HG02759 (cell line): Measurements from ENCODE around the gene DNAJC6.
"Not testable (repeated sequence)": the region's sequence is repeated elsewhere in the genome, so short reads cannot be mapped to it uniquely, and the experiment has no call there.

Source experiments
- ATAC-seq: cut with Tn5 transposase; IDR thresholded peaks from one replicate; pipeline ENCODE4 v1.9.1; 2021; ENCODE audit warnings: mild to moderate bottlenecking, moderate library complexity; ENCODE audit not compliant: unreplicated experiment

Gene DNAJC6

DNA sequence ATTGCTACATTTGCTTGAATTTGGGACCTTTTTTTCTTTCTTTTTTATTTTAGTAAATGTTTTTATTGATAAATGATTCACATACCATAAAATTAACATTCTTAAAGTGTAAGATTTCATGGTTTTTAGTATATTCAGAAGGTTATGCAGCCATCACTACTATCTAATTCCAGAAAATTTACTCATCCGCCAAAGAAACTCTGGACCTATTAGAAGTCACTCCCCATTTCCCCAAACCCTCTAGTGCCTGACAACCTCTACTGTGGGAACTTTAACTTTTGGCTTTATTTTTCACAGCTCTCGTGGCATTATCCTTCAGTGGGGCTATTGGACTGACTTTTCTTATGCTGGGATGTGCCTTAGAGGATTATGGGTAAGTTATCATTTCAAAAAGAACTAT is 115.7 kb downstream of the DNAJC6 start:
- no peak for ATAC-seq

DNA sequence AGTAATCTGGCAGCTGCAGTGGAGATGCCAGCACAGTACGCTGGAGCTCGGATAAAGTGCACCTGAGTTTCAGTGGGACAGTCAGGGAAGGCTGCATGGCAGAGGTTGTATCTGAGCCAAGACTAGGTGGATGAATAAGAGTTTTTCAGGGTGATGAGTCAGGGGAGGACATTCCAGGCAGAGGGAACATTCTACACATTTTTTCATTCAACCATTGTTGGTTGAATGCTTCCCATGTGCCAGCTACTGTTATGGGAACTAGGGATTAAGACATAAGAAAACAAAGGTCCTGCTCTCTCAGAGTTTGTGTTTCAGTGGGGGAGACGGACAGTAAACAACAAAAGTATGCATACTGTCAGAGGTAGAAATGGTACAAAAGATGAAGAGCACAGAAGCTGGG is 116.4 kb downstream of the DNAJC6 start:
- no peak for ATAC-seq

DNA sequence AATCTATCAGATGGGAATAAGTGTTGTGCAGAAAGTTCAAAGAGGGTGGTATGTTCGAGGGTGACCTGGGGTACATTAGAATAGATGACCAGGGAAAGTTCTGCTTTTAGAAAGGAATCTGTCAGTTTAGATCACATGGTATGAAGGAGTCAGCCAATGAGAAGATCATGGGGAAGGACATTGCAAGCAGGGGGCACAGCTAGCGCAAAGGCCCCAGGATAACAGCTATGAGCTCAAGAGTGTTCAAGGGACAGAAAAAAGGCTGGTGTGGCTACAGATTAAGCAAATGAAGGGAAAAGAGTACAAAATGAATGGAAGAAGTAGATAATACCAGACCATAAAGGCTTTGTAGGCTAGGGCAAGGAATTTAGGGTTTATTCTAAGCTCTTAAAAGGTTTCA is 119.7 kb downstream of the DNAJC6 start:
- ATAC-seq, result no peak

DNA sequence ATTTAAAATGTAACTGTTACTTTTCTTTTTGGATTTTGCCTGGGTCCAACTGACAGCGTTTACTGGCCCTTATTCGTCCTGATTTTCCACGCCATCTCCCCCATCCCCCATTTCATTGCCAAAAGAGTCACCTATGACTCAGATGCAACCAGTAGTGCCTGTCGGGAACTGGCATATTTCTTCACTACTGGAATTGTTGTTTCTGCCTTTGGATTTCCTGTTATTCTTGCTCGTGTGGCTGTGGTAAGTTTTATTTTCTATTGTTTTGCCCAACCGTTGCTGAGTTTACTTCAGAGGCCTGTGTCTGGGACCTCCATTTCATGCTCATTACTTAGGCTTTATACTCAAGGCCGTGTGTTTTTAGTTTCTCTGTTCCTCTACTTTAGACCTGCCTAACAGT is 120.5 kb downstream of the DNAJC6 start:
- no peak for ATAC-seq

DNA sequence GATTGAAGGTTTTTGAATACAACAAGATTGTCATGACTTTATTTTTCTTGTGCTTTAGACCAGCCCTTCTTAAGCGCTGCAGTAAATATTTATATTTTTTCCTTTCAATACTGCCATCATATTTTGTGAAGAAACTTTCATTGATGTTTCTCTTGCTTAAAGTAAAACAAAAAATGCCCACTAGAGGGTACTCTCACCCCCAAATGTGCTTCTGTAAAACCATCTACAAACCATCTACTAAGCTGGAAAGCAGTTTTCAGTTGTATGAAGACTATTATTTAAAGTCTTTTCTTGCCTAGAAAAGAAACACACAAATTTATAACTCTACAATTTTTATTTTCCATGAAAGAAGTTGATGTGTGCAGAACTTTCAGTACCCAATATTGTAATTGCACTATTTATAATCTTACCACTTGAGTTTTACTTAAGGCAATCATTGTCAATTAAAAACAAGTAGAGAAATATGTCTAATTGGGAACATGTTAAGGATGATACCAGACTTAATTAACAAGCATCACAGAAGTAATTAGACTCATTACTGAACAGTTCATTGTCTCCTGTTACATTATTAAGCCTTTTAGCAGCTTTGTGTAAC is 121.9 kb downstream of the DNAJC6 start:
- ATAC-seq, result peak; percentile 63

DNA sequence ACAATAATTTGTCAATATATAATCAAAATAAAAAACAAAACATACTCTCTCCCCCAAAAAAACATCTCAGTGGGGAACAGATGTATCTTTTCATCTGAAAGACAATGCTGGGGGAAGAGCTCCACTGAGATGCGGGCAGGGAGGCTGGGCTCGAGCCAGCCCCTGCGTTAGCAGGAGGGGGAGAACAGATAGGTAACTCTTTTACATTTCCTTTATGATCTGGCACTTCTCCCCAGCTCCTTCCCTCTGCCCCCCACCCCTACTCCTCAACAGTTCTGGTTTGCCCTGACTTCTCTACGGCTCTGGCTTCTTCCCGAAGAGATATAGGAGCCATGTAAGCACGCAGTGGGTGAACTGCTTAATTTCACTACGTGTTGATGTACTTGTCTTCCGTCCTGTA is 123.6 kb downstream of the DNAJC6 start:
- ATAC-seq, result no peak

DNA sequence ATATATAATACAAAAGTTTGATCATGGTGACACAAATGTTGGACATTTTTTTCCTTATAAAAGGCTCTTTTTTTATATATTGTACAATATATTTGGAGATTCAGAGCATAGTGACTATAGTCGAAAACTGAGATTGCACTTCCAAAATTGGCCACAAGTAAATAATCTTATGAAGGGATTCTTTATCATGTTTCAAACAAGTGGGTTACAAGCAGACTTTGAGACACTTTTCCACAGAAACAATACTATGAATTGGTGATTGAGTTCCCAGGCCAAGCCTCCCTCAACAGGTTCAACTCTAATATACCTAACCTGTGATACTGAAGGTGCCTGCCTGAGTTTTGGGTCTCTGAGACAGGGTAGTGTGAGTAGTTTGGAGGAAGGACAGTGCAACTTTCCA is 124.9 kb downstream of the DNAJC6 start:
- no peak for ATAC-seq

DNA sequence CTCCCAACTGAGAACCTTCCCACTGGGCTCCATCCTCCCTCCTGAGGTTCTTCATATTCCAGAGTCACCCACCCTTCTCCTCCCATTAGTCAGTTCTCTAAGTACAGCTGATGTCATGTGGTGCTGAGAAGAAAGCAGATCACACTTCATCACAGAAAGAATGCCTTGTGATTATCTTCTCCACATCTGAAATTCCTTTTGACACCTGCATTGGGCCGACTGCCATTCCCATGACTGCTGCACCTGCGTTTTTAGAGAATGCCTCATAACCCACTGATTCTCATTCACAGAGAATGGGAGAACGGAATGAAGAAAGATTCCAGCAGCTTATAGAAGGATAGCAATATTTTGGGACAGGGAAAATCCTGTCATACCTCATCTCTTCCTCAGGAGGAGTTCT is 125.4 kb downstream of the DNAJC6 start:
- ATAC-seq, result no peak

DNA sequence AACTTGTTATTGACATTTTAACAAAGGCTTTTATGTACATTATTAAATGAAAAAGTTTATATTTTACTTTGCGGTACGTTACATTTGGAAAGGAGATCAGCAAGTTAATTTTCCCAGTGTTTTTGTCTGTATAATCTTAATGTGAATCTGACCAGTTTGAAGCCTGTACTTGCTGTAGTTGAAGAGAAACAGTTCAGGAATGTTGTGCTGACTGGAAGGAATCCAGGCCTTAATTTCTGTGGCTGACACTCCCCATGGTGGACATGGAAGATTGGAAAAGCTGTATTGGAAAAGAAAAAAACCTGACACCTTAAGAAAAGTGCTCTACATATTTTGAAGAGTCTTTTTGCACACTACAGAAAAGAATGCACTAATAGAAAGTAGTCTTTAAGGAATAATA is 126.6 kb downstream of the DNAJC6 start:
- ATAC-seq, result no peak

DNA sequence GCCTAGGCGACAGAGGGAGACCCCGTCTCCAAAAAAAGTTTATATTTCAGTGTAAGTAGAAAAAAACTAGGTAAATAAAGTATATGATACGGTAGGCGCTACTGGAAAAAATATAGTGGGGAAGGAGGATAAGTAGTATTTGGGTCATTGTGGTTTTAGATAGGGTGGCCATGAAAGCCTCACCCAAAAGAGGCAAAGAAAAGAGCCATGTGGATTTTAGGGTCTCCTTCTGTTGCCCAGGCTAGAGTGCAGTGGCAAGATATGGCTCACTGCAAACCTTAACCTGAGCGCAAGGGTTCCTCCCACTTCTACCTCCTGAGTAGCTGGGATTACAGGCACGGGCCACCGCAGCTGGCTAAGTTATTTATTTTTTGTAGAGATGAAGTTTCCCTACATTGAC is 128.3 kb downstream of the DNAJC6 start:
- no peak for ATAC-seq

DNA sequence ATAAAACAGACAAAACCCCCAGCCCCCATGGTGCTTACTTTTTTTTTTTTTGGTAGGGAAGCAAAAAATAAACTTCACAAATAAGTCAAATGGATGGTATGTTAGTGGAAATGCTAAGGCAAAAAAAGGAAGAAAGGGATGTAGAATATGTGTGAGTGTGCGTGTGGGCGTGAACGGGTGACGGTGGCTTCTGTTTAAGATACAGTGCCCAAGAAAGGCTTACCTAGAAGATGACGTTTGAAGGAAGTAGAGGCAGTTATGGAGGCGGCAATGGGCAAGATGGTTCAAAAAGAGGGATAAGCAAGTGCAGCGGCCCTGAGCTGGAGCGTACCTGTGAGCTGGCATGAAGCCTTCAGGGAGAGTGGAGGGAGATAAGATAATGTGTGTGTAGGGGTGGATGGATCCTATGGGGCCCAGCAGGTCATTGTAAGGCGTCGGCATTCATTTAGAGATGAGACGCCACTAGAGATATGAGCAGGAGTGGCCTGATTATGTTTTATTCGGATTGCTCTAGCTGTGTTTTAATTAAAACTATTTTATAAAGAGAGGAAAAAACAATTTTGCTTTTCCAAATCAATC is 131.1 kb downstream of the DNAJC6 start:
- no peak for ATAC-seq

DNA sequence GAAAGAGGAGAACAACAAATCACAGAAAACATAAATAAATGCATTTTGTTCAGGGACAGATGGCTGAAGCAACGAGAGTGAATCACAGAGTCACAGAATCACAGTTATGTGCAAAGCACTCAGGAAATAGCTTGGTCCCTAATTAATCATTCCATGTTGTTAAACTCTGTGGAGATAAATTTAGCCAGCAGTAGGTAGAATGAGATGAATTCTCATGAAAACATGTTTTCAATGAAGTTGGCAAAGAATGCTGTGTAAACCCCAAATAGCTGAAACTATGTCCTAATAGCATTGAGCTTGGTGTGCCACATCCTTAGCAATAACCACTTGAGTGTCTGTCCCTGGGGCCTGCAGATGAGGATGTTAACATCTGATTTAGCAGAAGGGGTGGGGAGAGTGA is 131.6 kb downstream of the DNAJC6 start:
- no peak for ATAC-seq

DNA sequence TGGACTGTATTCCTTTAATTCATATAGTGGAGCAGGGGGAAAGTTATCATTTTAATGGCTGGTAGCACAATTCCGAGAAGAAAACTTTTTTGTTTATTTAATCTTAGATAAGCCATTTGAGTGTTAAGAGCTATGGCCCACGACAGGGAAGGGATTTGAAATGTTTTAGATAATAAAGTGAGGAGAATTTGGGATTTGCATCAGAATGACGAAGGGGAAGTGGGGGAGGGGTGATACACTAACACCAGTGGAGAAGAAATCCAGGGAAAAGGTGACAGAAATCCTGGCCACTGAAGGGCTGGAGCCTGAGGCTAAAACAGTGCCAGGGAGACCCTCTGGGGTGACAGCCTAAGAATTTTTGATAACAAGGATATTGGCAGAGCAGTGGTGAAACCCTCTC is 132.1 kb downstream of the DNAJC6 start:
- no peak for ATAC-seq

DNA sequence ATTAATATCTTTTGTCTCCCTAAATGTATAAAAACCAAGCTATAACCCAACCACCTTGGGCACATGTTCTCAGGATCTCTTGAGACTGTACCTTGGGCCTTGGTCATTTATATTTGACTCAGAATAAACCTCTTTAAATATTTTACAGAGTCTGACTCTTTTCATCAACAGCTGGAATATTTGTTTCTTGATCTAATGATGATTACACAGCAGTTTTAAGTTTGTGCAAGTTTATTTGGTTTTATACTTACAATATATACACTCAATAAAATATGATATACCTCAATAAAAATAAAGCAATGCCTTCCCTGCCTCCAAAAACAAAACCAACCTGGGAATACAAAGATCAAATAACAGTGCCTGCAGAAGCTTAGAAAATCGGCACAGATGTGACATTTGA is 133.1 kb downstream of the DNAJC6 start:
- no peak for ATAC-seq

DNA sequence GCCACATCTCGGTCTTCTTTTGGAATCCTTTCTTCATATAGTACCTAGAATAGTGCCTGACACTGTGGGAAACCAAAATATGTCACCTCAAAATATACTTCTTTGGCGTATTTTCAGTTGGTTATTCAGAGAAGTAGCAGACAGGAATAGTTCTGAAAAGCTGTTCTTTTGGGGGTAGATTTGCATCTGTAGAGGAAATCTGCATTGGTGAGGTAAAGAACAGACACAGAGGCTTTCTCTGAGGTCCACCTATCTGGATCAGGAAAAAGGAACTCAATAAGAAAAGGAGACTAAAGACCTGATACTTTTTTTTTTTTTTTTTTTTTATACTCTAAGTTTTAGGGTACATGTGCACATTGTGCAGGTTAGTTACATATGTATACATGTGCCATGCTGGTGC is 134.3 kb downstream of the DNAJC6 start:
- no peak for ATAC-seq

DNA sequence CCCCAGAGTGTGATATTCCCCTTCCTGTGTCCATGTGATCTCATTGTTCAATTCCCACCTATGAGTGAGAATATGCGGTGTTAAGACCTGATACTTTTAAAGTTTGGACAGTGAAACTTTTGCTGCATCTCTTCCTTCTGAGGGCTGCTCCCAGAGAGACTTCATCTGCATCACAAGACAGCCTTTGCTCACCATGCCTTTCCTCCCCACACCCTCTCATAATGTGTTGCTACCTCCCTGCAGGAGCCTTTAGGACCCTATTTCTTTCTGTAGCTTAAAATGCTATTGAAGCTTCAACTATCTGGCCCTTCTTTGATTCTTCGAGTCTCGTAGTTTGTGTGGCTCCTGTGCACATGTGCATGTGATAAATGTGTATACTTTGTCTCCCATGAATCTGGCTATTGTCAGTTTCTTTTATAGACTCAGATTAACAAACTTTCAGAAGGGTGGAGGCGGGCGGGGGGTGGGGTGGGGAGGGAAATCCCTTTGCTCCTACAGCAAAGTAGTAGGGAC is 134.8 kb downstream of the DNAJC6 start:
- no peak for ATAC-seq

DNA sequence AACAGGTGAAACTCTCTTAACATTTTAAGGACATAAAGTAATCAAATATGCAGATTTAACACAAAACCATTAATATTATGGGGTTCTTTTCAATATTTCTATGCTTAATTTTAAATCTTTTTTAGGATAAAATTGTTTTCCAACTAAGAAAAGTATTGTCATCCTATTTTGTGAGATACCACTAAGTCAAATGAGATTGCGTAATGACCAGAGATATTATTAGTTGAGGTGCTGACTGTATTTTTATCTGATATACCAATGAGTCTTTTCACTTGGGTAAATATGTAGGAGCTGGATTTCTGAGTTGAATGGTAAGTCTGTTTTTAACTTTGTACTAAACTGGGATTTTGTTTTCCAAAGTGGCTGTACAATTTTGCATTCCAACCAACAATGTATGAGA is 136.5 kb downstream of the DNAJC6 start:
- no peak for ATAC-seq

DNA sequence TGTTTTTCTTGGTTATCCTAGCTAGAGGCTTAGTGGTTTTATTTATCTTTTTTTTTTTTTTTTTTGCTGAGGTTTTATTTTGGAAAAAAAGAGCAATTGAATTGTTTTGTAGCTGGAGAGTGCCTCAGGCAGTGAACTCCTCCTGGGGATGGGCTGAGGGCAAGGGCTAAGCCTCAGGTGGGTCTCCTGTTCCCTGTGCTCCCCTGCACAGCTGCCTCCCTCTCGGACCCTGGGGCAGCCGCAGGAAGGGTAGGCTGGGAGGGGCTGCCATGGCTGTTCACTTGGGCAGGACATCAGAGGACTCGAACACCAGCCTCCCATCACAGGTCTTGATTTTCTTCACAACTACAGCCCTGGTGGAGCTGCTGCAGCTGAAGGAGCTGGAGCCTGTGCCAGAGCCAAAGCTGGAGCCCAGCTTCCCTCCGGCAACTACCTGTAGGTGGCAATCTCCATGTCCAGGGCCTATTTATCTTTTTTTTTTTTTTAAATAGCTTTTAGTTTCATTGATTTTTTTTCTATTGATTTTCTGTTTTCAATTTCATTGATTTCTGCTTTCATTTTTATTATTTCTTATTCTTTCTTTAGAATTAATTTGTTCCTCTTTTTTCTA is 140.0 kb downstream of the DNAJC6 start:
- no peak for ATAC-seq

DNA sequence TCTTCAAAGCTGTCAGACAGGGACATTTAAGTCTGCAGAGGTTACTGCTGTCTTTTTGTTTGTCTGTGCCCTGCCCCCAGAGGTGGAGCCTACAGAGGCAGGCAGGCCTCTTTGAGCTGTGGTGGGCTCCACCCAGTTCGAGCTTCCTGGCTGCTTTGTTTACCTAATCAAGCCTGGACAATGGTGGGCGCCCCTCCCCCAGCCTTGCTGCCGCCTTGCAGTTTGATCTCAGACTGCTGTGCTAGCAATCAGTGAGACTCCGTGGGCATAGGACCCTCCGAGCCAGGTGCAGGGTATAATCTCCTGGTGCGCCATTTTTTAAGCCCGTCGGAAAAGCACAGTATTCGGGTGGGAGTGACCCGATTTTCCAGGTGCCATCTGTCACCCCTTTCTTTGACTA is 146.3 kb downstream of the DNAJC6 start:
- not testable (repeated sequence) for ATAC-seq

DNA sequence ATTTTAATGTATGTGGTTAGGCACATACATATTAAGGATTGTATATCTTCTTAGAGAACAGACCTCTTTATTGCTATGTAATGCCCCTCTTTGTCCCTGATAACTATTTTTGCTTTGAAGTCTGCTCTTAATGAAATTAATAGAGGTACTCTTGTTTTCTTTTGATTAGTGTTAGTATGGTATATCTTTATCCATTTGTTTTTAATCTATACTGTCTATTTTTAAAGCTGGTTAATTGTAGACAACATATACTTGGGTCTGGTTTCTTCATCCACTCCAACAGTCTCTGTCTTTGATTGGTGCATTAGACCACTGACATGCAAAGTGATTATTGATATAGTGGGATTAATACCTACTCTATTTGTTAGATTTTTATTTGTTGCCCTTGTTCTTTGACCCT is 147.1 kb downstream of the DNAJC6 start:
- no peak for ATAC-seq

DNA sequence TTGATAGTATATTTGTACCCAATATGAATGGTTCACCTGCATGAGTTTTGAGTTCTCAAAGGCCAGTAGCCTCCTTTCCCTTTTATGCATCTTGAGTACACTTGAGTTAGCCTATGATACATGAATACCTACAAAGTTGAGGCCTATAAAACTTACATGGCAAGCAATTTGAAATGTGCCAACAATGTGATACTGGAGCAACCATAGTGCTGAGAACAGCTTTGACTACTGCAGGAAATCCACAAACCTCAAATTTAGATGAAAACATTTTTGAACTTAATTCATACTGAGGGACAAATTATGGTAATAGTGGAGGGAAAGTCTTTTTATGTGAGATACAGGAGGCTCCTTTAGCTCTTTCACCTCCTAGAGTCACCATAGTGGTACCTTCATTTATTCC is 148.5 kb downstream of the DNAJC6 start:
- ATAC-seq, result no peak

DNA sequence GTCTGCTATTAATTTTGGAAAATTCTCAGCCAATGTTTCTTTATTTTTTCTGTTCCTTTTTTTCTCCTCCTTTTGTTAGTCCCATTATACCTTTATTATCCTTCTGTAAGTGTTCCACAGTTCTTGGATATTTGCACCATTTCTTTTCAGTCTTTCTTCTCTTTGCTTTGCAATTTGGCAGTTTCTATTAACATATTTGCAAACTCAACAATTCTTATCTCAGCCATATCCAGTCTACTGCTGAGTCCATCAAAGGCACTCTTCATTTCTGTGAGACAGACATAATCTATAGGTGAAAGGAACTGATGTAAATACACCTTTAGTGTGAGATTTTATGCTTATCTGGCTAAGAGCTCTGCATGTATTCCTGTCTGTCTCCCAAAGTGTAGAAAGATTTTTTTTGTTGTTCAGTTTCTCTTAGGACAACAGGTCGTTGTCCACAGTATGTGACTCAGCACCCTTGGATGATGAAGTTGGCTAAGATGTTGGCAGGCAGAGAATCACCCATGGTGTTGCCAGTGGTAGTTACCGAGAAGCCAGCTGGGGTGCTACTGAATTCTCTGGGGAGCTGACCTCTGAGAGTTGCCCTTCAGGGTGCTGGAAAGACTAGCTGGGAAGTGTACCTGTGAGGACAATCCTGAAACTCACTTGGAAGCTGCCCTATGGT is 149.5 kb downstream of the DNAJC6 start:
- no peak for ATAC-seq
